ENCODE data around the gene FLAD1.

DNA sequence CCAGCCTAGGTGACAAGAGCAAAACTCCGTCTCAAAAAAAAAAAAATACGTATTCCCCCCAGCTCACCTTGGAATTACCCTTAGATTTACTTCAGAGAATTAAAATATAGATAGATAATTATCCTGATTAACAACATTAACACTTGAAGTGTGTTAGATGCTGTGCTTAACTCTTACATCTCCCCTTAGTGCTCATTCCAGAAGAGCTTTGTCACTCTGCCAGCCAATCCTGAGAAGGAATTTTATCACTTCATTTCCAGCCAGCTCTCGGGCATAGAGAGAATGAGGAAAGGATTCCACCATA is 11.0 kb upstream of the FLAD1 start:
- TF ChIP-seq, protein P1, sequence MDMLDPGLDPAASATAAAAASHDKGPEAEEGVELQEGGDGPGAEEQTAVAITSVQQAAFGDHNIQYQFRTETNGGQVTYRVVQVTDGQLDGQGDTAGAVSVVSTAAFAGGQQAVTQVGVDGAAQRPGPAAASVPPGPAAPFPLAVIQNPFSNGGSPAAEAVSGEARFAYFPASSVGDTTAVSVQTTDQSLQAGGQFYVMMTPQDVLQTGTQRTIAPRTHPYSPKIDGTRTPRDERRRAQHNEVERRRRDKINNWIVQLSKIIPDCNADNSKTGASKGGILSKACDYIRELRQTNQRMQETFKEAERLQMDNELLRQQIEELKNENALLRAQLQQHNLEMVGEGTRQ (IDR thresholded peaks at IDR 0.05; ENCODE audit: low read depth, low read length) = no peak
- no peak for TF ChIP-seq RFX5 (IDR thresholded peaks at IDR 0.05; ENCODE audit: low read depth, low read length)
